HG03457 (cell line): ENCODE data around the gene PIK3C2G.

Source experiments
- ATAC-seq: cut with Tn5 transposase; IDR thresholded peaks from one replicate; pipeline ENCODE4 v1.9.1; 2021; ENCODE audit warnings: moderate number of reproducible peaks; ENCODE audit not compliant: unreplicated experiment

Gene PIK3C2G

DNA sequence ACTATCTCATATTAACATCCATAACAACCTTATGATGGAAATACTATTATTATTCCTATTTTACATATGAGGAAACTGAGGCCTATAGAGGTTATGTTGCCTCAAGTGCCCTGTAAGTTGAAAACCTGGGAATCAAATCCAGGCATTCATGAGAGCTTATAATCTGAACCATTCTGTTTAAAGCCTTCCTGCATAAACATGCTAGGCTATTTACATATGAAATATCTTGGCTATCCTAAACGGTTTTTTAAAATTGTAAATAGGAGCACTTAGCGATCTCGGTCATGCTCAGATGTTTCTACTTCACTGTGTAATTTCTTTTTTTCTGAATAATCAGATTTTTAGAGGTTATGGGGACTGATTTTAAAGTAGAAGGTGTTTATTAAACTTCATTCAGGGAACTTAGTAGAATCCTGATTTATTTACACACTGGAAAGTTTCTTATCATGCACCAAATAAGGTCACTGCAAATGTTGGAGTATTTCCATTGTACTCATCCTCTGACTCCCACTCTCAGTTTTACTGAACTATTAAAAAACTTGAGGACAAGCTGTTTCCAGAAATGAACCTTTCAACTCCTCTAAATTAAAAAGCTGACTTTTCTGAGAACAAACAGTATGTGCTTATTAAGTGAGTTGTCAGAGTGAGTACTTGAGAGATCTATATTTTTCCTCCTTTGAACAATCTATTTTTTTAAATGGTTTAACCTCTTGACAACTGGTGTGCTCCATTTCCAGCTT is 141.7 kb downstream of the PIK3C2G start:
- no peak for ATAC-seq

- no peak for ATAC-seq
Measured at GRCh38 chr12:18411453-18411852, 150.1 kb downstream of the PIK3C2G start.

- ATAC-seq = no peak
Measured at GRCh38 chr12:18414671-18415070, 153.4 kb downstream of the PIK3C2G start.

- ATAC-seq = no peak
Measured at GRCh38 chr12:18415227-18415626, 153.9 kb downstream of the PIK3C2G start.

GRCh38 chr12:18416412-18416811 is 155.1 kb downstream of the PIK3C2G start:
- ATAC-seq = no peak

DNA sequence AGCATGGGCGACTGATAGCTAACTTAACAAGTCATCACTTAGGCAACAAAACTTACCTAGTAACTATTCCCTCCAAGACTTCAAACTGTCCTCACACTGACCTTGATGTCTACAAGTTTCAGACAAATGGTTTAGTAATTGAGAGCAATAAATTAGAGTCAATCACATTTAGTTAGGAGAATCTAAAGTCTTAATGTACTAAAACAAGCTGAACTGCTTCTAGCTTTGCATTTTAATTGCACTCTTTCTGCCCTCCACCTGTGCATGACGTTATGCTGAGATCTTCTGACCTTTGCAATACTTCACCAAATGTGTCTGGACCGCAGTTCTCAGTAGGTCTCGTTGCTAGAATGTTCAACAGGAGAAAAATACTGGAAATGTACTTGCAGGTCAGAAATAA is 158.0 kb downstream of the PIK3C2G start:
- ATAC-seq = no peak

- ATAC-seq = no peak
Measured at GRCh38 chr12:18421867-18422266, 160.5 kb downstream of the PIK3C2G start.

DNA sequence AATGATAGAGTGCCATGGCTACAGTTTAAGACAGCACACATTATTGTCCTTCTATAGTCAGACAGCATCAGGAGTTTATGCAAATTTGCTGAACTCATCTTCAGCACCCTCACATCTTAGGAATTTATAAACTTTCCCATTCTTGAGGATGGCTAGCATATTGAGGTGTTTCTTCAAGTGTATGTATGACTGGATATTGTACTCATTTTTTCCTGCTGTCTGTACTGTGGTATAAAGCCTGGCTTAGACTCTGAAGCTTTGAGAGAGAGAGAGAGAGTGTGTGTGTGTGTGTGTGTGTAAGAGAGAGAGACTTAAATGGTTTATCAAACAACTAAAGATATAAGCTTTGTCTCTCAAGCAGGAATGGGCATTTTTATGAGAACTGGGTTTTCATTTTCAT is 161.6 kb downstream of the PIK3C2G start:
- no peak for ATAC-seq

GRCh38 chr12:18424857-18425256 is 163.5 kb downstream of the PIK3C2G start:
- no peak for ATAC-seq

DNA sequence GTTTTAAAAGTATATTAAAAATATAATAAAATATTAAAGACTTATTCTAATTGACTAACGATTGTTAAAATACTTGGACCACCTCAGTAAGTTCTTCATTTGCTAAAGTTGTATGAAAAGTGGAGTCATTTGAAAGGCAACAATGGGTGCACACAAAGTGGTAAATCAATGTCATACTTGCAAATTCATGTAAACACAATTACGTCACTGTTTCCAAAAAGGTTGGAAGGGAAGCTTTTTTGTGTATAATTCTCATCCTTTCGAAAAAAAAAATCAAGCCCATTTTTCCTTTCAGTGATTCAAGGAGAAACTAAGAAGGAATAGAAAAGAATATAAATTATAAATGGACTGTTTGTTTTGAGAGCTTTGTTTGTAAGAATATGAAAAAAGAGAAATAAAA is 166.2 kb downstream of the PIK3C2G start:
- no peak for ATAC-seq

GRCh38 chr12:18428416-18428815 is 167.1 kb downstream of the PIK3C2G start:
- no peak for ATAC-seq

DNA sequence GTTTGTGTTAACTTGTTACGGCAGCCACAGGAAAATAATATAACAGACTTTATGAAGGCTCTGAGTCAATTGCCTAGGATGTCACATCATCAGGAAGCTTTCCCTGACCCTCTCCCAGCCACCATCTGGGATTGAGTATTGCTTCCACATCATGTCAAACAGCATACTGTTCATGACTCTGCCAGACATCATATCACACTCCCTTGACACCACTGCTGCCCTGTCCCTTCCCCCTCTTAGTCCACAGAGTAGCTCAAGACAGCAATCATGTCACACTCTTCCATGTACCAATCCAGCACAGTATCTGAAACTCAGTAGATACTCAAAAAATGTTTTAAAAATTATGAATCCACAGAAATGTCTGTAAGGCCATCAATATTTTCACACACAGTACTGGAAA is 168.0 kb downstream of the PIK3C2G start:
- ATAC-seq = no peak

DNA sequence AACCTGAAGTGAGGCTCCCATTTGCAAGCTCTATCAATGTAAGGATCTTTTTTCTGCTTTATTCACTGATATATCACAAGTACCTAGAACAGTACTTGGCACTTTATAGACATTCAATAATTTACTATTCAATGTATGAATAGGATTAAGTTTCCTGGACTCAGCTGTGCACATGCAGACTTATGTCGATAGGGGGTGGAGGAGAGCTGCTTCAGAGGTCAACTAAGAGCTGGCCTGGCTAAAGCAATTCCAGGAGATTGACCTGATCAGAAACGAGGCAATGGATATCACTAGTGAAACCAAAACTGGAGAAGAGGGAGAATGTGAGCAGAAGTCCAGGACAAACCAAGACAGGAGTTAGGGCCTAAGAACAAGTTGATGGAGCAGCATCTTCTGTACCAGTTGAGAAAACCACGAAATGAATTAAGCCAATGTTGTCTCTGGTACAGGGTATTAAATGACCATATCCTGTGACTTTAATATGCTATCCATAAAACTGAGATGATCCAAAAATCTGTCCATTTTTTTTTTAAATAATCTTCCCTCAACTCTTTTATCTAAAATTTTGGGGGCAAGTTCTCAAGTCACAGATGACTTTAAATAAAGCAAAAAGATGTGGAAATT is 169.2 kb downstream of the PIK3C2G start:
- no peak for ATAC-seq

- no peak for ATAC-seq
Measured at GRCh38 chr12:18431771-18432170, 170.5 kb downstream of the PIK3C2G start.

DNA sequence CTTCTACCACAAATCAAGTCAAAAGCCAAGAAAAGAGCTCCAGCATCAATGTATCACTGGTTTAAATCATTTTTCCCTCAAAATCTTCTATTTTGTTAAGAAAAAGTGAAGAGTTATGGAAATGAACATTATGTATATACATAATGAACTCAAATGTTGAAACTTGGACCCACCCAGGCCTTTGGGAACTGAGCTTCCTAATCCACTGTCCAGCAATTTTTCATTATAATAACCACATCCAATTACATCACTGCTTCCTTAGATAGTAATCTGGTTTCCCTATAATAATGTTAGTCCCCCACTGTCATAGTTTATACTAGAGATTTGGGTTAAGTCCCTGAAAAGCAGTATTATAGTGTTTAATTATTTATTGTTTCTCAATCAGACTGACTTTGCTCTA is 170.9 kb downstream of the PIK3C2G start:
- no peak for ATAC-seq

- ATAC-seq = no peak
Measured at GRCh38 chr12:18436170-18436569, 174.9 kb downstream of the PIK3C2G start.

DNA sequence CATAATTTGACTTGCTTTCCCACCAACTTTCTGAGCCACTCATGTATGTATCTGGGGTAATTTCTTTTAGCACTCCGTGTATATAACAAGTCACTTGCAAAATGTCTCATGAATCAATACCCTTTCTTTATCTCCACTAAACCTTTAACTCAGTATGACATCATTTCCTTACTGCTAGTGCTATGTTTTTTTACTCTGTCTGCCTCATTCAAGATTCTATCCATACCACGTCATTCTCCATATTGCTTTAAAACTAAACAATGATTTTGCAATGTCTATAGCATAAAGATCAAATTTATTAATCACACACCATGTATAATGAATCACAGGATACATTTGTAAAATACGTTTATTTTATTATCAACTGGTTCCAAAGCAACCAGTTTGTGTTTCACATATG is 178.2 kb downstream of the PIK3C2G start:
- ATAC-seq = no peak

GRCh38 chr12:18443768-18444437 is 182.6 kb downstream of the PIK3C2G start:
- no peak for ATAC-seq

GRCh38 chr12:18446061-18446644 is 184.8 kb downstream of the PIK3C2G start:
- ATAC-seq = no peak

GRCh38 chr12:18454330-18454729 is 193.0 kb downstream of the PIK3C2G start:
- no peak for ATAC-seq

- no peak for ATAC-seq
Measured at GRCh38 chr12:18456344-18456743, 195.0 kb downstream of the PIK3C2G start.

DNA sequence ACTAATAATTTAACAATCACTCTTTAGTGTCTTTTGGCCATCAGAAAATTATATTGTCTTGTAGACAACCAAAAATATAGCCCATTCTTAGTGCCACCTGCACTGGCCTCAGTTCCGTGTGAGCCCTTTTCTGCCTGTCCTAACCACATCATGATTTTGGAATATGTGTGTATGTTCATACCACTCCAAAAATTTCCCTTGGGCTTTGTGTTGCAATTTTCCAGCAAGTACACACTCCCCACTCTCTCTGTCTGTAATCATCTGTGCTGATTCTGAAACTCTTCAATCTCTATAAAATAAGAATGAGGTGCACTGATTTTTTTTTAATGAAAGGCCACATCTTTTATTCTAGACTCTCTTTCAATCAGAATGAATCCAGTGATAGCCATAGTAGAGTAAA is 196.0 kb downstream of the PIK3C2G start:
- no peak for ATAC-seq
